Neural cell (in vitro differentiated cells): ENCODE results near the gene KLHL15. TPM values are rescaled to one million over a fixed set of nuclear protein-coding genes. Genes with fewer than 3 reads are reported as not detected.

Experiments used
- H2AFZ ChIP-seq: fragments of 200-600, 300-800 bp; sonication (generic), shearing (Covaris generic); 2 replicates; pipeline ENCODE4 v1.6.0; 2014; ENCODE audit warnings: low read depth, mild to moderate bottlenecking, antibody characterized with exemption, low read length, moderate library complexity
- H3F3A ChIP-seq: fragments of 200-600 bp; shearing (Covaris generic); 2 replicates; pipeline ENCODE4 v1.6.1; 2016; ENCODE audit warnings: mild to moderate bottlenecking, moderate library complexity, mixed read lengths, antibody characterized with exemption, low read length; ENCODE audit not compliant: insufficient read depth, poor library complexity, severe bottlenecking
- H3K27ac ChIP-seq: fragments of 200-600, 300-800 bp; sonication (generic), shearing (Covaris generic); 2 replicates; pipeline ENCODE4 v1.5.1; 2014; ENCODE audit warnings: mild to moderate bottlenecking, low read length, moderate library complexity
- H3K27me3 ChIP-seq: fragments of 300-800, 200-600 bp; sonication (generic), shearing (Covaris generic); 2 replicates; pipeline ENCODE4 v1.6.0; 2014; ENCODE audit warnings: mild to moderate bottlenecking, low read depth, low read length, moderate library complexity; ENCODE audit not compliant: insufficient read depth
- H3K36me3 ChIP-seq: fragments of 300-800, 200-600 bp; sonication (generic), shearing (Covaris generic); 2 replicates; pipeline ENCODE4 v1.5.1; 2014; ENCODE audit warnings: mild to moderate bottlenecking, antibody characterized with exemption, low read length, moderate library complexity; ENCODE audit not compliant: insufficient read depth
- H3K4me2 ChIP-seq: fragments of 300-800, 200-600 bp; sonication (generic), shearing (Covaris generic); 2 replicates; pipeline ENCODE4 v1.6.0; 2014; ENCODE audit warnings: mild to moderate bottlenecking, low read length
- H3K4me3 ChIP-seq: fragments of 300-800, 200-600 bp; sonication (generic), shearing (Covaris generic); 2 replicates; pipeline ENCODE4 v1.5.1; 2014; ENCODE audit warnings: mild to moderate bottlenecking, low read length, moderate library complexity
- H3K79me2 ChIP-seq: fragments of 200-600 bp; shearing (Covaris generic); replicated peaks from 2 replicates; pipeline ENCODE4 v1.6.0; 2014; ENCODE audit warnings: mild to moderate bottlenecking, low read length, moderate library complexity; ENCODE audit not compliant: insufficient read depth
- H3K9ac ChIP-seq: fragments of 300-800, 200-600 bp; sonication (generic), shearing (Covaris generic); 2 replicates; pipeline ENCODE4 v1.6.1; 2016; ENCODE audit warnings: mild to moderate bottlenecking, low read length, mixed read lengths
- H3K9me2 ChIP-seq: fragments of 200-600 bp; shearing (Covaris generic); 2 replicates; pipeline ENCODE4 v1.6.1; 2016; ENCODE audit warnings: mild to moderate bottlenecking, low read length, mixed read lengths; ENCODE audit not compliant: insufficient read depth
- H3K9me3 ChIP-seq: fragments of 200-600, 300-800 bp; sonication (generic), shearing (Covaris generic); 2 replicates; pipeline ENCODE4 v1.6.1; 2016; ENCODE audit warnings: mild to moderate bottlenecking, mixed run types, low read length, moderate library complexity, mixed read lengths
- H4K20me1 ChIP-seq: fragments of 200-600 bp; shearing (Covaris generic); 2 replicates; pipeline ENCODE4 v1.6.1; 2016; ENCODE audit warnings: mild to moderate bottlenecking, mixed run types; ENCODE audit not compliant: insufficient read depth
- CTCF ChIP-seq: fragments of 450-650 bp; IDR thresholded peaks from 2 replicates; pipeline ENCODE4 v1.5.1; 2014; ENCODE audit warnings: antibody characterized with exemption, mild to moderate bottlenecking, moderate library complexity; ENCODE audit not compliant: poor library complexity, severe bottlenecking
- EP300 ChIP-seq: fragments of 450-650 bp; conservative IDR thresholded peaks from 2 replicates; pipeline ENCODE4 v1.6.1; 2014; ENCODE audit warnings: antibody characterized with exemption, mild to moderate bottlenecking, moderate library complexity; ENCODE audit not compliant: poor library complexity, severe bottlenecking
- EZH2 ChIP-seq: fragments of 200-600, 300-800 bp; shearing (Covaris generic), sonication (generic); IDR thresholded peaks from 2 replicates; pipeline ENCODE4 v1.6.1; 2014; ENCODE audit warnings: antibody characterized with exemption, low read length, borderline replicate concordance, mild to moderate bottlenecking; ENCODE audit not compliant: insufficient read depth, poor library complexity, severe bottlenecking
- MXI1 ChIP-seq: fragments of 450-650 bp; conservative IDR thresholded peaks from 2 replicates; pipeline ENCODE4 v1.6.1; 2014; ENCODE audit warnings: antibody characterized with exemption, mild to moderate bottlenecking; ENCODE audit not compliant: poor library complexity, severe bottlenecking
- POLR2AphosphoS5 ChIP-seq: IDR thresholded peaks from 2 replicates; pipeline ENCODE4 v1.6.1; 2012
- RAD21 ChIP-seq: fragments of 450-650 bp; conservative IDR thresholded peaks from 2 replicates; pipeline ENCODE4 v1.6.1; 2014; ENCODE audit warnings: antibody characterized with exemption, mild to moderate bottlenecking, moderate library complexity
- REST ChIP-seq: IDR thresholded peaks from 2 replicates; pipeline ENCODE4 v1.6.1; 2012; ENCODE audit warnings: borderline replicate concordance
- SMC3 ChIP-seq: fragments of 450-650 bp; conservative IDR thresholded peaks from 2 replicates; pipeline ENCODE4 v1.6.1; 2014; ENCODE audit warnings: antibody characterized with exemption, mild to moderate bottlenecking, moderate library complexity; ENCODE audit not compliant: poor library complexity
- TAF1 ChIP-seq: IDR thresholded peaks from 2 replicates; pipeline ENCODE4 v1.6.1; 2012; ENCODE audit warnings: low read depth
- polyA plus RNA-seq: library from polyadenylated mRNA; depleted of rRNA; stranded (reverse); fragments of >200 nt; gene quantifications from 2 replicates; pipeline ENCODE4 v1.2.3, GENCODE V29; 2014

The KLHL15 gene
- polyA plus RNA-seq, 1 donor from 2014 or later, result 12.9 TPM

- Histone ChIP-seq H2AFZ (no peak overlapping the region), H3K27ac (no peak overlapping the region), H3K79me2 (no peaks in the 10 kb centered on the region), H3K9me2 (no peaks in the 10 kb centered on the region), H4K20me1 (no peaks in the 10 kb centered on the region), H3F3A (no peaks in the 10 kb centered on the region), H3K36me3 (no peaks in the 10 kb centered on the region), H3K27me3 (no peaks in the 10 kb centered on the region), H3K9ac (no peak overlapping the region), H3K4me3 (no peak overlapping the region), H3K9me3 (no peaks in the 10 kb centered on the region), H3K4me2 (no peak overlapping the region)
- TF ChIP-seq REST (no peak), RAD21 (no peak), SMC3 (no peak), EP300 (no peak), POLR2AphosphoS5 (no peak), TAF1 (no peak), EZH2 (no peak), CTCF (no peak), MXI1 (no peak)
Observed at GRCh38 chrX:23945206-23945605, 81.8 kb downstream of the KLHL15 start.

GRCh38 chrX:23944234-23944633 lies 82.8 kb downstream of the KLHL15 start:
- H3K27ac ChIP-seq, result no peak overlapping the region
- H3K9me2 ChIP-seq, result no peaks in the 10 kb centered on the region
- H2AFZ ChIP-seq, result no peak overlapping the region
- H3K9ac ChIP-seq, result no peak overlapping the region
- H3K27me3 ChIP-seq, result no peaks in the 10 kb centered on the region
- no peaks in the 10 kb centered on the region for H3K79me2 ChIP-seq
- no peaks in the 10 kb centered on the region for H3F3A ChIP-seq
- H3K9me3 ChIP-seq, result no peaks in the 10 kb centered on the region
- H3K36me3 ChIP-seq, result no peaks in the 10 kb centered on the region
- no peaks in the 10 kb centered on the region for H4K20me1 ChIP-seq
- TF ChIP-seq RAD21 (no peak), EZH2 (no peak), EP300 (no peak)
- no peak overlapping the region for H3K4me2 ChIP-seq
- no peak overlapping the region for H3K4me3 ChIP-seq

- H3F3A ChIP-seq, result no peaks in the 10 kb centered on the region
- no peaks in the 10 kb centered on the region for H3K36me3 ChIP-seq
- H3K9me2 ChIP-seq, result no peaks in the 10 kb centered on the region
- no peaks in the 10 kb centered on the region for H3K79me2 ChIP-seq
- H3K4me2 ChIP-seq, result no peak overlapping the region
- no peaks in the 10 kb centered on the region for H3K9me3 ChIP-seq
- H3K27me3 ChIP-seq, result no peaks in the 10 kb centered on the region
- TF ChIP-seq RAD21 (no peak), CTCF (no peak), TAF1 (no peak), REST (no peak), EP300 (no peak), POLR2AphosphoS5 (no peak), SMC3 (no peak), MXI1 (no peak), EZH2 (no peak)
- H4K20me1 ChIP-seq, result no peaks in the 10 kb centered on the region
- H3K27ac ChIP-seq, result no peak overlapping the region
- no peak overlapping the region for H3K9ac ChIP-seq
- no peak overlapping the region for H2AFZ ChIP-seq
- no peak overlapping the region for H3K4me3 ChIP-seq
Observed at GRCh38 chrX:23939203-23939602, 87.8 kb downstream of the KLHL15 start.
